Inflammatory macrophage treated with lipopolysaccharide for 1 hour (primary cell): ENCODE measurements around the gene SNX8.
A peak's percentile ranks its signal among the peaks of the same experiment; 100 is the strongest.
"Not testable (repeated sequence)": the region's sequence is repeated elsewhere in the genome, so short reads cannot be mapped to it uniquely, and the experiment has no call there.

Source experiments
- DNase-seq, 2 donors: peaks; one replicate each; pipeline ENCODE4 v3.0.0-alpha.2; 2020 to 2022

The SNX8 gene

DNA sequence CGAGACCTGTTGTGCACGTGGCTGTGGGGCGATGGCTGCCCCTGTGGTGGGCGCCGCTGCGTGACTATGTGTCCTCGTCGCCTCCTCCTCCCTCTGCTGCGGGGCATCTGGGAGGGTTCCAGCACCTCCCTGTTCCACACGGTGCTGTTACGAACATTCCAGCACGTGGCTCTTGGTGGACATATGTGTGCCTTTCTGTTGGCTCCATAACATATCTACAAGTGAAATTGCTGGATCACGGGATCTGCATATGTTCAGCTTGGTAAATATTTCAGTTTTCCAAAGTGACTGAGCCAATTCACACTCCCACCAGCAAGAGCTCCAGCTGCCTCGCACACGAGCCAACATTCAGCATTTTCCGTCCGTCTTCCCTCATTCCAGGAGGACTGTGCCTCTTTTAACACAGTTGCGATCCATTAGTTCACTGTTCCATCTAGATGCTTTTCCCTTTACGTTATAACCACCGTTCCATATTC, 25.1 kb downstream of the SNX8 start:
- DNase-seq: no peak

DNA sequence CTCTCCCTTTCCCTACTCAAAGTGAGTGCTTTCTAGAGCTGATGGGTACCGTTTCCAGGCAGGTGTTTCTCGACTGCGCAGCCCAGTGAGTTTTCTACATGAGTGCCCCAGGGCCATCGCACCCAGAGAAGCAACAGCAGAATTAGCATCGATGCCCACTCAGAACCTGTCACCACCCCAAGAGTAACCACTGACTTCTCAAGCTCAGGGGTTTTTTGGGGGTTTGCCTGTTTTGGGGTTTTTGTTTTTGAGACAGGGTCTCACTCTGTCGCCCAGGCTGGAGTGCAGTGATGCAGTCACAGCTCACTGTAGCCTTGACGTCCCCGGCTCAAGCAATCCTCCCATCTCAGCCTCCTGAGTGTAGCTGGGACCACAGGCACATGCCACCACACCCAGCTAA, 25.7 kb downstream of the SNX8 start:
- DNase-seq: no peak

- no peak for DNase-seq
These were observed 26.5 kb downstream of the SNX8 start for GRCh38 chr7:2287745-2288144.

GRCh38 chr7:2283074-2283473, 31.2 kb downstream of the SNX8 start:
- no peak for DNase-seq

GRCh38 chr7:2282185-2282751, 32.0 kb downstream of the SNX8 start:
- no peak for DNase-seq

DNA sequence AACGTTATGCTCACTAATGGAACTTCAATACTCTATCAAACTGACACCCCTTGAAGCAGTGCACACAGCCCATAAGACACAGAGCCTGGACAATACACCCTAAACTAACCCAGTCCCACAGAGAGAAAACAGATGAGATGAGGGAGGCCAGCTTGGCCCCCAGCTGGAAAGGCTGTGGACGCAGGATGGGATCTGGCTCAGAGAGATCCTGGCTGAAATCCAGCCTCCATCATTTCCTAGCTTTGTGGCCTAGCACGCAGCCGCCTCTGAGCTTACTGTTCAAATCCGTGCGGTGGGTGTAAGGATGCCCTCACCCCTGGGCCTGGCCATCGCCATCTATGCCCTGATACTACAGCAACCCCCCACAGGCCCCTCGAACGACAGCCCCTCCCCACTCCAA, 32.7 kb downstream of the SNX8 start:
- DNase-seq: no peak

DNA sequence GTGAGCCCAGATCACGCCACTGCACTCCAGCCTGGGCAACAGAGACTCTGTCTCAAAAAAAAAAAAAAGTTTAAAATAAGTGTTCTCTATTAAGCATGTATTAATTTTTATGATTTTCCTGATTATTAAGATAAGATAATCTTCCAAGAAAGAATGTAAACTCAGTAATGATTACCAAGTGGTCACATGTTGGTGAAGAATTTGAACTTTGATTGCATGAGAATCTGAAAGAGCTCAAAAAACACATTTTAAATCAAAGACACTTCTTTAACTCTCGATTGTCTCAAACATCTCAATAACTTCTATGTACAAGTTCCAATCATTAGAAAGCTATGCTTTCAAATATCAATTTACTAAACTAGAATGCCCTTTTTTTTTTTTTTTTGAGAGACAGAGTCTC, 33.8 kb downstream of the SNX8 start:
- DNase-seq: no peak

DNA sequence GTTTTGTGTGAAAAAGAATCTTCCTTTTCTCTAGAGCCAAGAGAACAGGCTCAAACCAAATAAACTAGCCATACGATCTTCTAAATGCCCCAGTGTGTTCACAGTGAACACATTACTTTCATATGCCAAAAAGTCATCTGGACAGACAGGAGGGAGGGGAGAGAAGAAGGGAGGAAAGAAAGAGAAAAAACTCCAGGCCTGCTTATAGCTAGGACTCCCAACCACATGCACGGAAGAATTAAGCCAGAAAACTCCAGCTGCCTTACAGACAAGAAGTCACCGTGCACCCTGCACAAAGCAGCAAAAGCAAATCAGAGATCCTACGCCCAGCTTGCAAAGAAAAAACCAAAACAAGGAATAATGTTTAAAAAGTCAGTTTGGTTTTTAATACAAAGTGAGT, 34.3 kb downstream of the SNX8 start:
- no peak for DNase-seq

GRCh38 chr7:2278026-2278425, 36.2 kb downstream of the SNX8 start:
- no peak for DNase-seq

- DNase-seq: no peak
These were observed 38.1 kb downstream of the SNX8 start for GRCh38 chr7:2276107-2276506.

DNA sequence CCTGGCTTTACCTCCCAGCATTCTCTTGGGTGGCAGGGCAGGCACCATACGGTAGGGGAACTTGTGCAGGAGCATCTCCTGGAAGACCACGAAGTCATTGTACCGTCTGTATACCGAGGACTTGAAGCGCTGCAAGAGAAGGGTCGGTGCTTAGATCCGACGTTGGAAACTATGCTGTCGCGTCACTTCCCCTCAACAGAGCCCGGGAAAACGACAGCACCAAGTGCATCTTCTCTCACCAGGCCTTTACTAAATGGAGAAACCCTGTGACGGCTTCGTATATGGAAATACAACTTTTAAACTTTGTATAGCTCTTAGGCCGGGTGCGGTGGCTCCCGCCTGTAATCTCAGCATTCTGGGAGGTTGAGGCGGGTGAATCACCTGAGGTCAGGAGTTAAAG, 39.1 kb downstream of the SNX8 start:
- no peak for DNase-seq

GRCh38 chr7:2274666-2275065, 39.6 kb downstream of the SNX8 start:
- DNase-seq: no peak

- DNase-seq: no peak
These were observed 40.4 kb downstream of the SNX8 start for GRCh38 chr7:2273866-2274265.

DNA sequence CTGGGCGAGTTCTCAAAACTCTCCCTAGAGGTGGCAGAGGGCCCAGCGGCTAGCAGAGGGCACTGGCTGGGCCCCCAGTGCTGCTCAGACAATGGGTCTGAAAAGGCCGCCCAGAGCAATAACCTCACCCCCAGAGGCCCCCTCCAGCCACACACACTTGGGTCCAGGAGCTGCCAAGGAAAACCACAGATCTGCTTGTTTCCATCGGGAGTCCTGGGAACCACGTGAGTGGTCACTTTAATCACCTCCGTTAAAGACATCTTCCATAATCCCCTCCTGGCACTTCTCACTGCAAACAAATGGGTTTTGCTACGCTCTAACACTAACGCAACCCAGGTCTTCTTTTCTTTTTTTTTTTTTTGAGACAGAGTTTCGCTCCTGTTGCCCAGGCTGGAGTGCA, 42.2 kb downstream of the SNX8 start:
- DNase-seq: no peak

DNA sequence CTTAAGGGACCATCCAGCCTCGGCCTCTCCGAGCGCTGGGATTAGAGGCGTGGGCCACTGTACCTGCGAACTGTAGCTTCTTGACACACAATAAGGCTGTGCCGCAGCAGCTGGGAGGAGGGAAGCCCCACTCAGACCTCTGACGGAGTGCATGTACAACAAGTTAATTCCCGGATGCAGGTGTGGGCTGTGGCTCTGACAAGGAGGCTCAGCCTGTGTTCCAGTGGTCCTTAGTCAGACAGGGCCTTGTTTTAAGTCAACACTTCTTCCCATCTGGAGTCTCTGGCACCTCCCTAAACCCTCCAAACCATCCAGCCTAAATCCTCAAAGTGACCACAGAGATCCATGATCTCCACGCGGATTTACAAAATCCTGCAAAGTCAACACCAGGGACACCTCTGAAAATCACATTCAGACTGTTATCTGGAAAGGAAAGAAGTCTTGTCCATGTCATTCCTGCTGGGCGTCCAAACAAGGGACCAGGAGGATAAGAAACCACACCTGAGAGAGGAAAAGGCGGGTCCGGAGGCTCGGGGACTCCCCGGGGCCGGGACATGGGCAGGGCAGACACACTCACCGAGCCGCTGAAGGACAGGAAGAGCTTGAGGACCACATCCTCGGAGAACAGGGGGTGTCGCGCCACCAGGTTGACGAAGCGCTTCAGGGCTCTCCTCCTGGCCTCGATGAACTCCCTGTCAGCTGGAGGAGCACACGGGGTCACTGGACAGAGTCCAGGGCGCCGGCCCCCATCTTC, 42.8 kb downstream of the SNX8 start:
- DNase-seq: no peak

DNA sequence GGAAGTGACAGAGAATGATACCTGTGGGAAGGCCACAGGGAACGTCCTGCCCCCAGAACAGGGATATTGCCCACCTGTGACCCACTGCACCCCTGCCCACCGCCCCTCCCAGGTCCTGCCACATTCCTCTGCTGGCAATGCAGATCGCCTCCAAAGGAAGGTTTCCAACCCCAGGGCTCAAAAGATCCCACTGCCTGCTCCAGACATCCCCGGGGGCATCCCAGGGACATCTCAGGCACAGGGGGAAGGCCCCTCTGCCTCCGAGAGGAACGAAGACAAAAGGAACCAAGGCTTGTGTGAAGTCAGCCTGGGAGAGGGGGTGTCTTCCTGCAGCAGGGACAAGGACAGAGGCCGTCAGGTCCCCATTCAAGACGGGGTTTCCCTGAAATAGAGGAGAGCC, 43.7 kb downstream of the SNX8 start:
- DNase-seq: no peak

DNA sequence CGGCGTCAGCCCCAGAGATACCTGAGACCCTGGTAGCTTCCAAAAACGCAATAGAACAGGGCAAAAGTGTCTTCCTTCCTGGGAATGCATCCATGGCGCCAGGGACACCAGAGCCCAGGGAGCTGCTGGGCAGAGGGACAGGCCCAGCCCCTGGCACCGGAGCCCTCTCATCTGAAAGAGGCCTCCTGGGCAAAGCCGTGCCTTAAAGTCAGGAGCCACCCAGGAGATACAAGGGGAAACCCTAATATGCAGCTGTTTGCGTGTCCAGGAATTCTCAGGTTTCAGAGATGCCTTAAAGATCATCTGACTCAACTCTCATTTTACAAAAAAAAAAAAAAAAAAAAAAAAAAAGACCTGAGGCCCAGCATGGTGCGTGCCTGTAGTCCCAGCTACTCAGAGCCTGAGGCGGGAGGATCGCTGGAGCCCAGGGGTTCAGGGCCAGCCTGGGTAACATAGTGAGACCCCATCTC, 44.2 kb downstream of the SNX8 start:
- DNase-seq: no peak

- DNase-seq: not testable (repeated sequence)
These were observed 44.9 kb downstream of the SNX8 start for GRCh38 chr7:2269089-2269990.

DNA sequence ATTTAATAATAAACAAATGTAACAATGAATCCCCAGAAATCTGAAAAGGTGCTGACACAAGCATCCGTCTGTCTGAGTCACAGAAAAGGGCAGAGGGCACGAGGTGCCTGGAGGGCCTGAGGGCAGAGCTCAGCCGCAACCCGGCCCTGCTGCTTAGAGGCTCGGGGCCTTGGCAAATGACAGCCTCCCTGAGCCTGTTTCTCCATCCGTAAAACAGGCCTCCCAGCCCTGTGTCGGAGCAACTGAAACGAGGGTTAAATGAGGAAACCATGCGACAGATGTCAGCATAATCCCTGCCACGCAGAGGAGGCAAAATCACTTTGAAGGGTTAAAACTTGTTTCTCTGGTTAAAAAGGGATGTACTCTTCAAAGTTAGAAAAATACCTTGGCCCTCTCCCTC, 47.3 kb downstream of the SNX8 start:
- DNase-seq: no peak

DNA sequence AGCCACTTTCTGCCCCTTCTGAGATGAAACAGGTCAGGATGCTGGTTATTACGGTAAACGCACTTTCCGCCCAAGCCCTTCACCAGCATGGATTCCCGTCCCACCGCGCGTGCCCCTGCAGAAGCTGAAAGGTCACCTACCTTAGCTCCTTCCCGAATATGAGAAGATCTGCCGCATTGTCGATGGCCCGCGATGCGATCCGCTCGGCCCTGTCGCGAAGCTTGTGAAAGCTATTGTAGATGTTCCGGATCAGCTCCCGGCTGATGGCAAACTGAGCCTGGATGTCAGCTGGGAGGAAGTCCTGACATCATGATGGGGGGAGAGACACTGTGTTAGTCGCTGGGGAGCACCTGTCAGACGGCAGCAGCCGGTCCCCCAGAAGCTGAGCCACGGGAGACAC, 50.1 kb downstream of the SNX8 start:
- DNase-seq: no peak

DNA sequence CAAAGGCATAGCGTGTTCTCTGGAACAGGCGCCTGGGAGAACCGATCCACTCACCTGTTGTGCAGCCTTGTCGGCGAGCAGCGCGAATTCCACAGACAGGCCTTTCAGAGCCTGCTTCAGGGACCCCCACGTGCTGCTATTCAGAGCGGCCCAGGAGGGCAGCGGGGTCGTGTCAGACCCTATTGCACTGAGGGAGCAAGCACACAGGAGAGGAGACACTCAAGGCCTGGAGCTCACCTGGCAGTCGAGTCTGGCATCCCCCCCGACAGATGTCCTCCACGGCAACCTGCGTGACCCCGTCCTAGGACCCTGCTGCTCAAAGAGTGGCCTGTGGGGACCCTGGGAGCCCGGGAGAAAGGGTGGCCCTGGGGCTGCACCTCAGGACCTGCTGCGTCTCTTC, 51.1 kb downstream of the SNX8 start:
- DNase-seq: no peak

GRCh38 chr7:2261611-2262010, 52.6 kb downstream of the SNX8 start:
- DNase-seq: peak; percentile 66 to 68

DNA sequence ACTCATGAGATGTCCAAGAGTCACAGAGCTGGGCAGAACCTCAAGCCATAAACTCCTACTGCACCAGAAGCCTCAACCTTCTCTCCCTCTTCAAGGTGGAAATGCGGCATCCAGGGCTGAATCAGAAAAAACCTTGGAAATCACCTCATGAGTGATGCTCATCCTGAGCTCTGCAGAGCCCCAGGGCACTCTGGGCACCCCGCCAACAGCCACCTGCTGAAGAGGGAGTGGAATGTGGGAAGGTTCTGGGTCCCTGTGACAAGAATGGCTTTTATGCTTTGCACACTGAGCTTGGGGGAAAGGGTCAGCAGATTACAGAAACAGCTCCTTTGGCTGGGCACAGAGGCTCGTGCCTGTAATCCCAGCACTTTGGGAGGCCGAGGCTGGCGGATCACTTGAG, 53.4 kb downstream of the SNX8 start:
- no peak for DNase-seq

GRCh38 chr7:2259480-2259879, 54.8 kb downstream of the SNX8 start:
- DNase-seq: no peak
